Right renal pelvis (tissue), 4 donors: Measurements from ENCODE around the gene QDPR. TPM values are rescaled to one million over a fixed set of nuclear protein-coding genes. Genes with fewer than 3 reads are reported as not detected.
"Not testable (repeated sequence)": the region's sequence is repeated elsewhere in the genome, so short reads cannot be mapped to it uniquely, and the experiment has no call there.

Experiments used
- DNase-seq, 4 donors: peaks; one replicate each; pipeline ENCODE4 v3.0.0-alpha.2; 2013; ENCODE audit warnings: low read depth in 4 of 4, low spot score in 3 of 4, missing footprints in 1 of 4
- polyA plus RNA-seq, 4 donors: library from polyadenylated mRNA; unstranded; fragments of 120-200 nt; gene quantifications; one replicate each; pipeline ENCODE4 v1.2.1, GENCODE V29; 2013; ENCODE audit not compliant: insufficient read length in 4 of 4

Gene QDPR
- polyA plus RNA-seq, 4 donors = 45.1 to 75.3 (median 67.0) TPM

- DNase-seq = not testable (repeated sequence)
Measured at GRCh38 chr4:17442477-17442876, 69.4 kb downstream of the QDPR start.

GRCh38 chr4:17437396-17437795, 74.5 kb downstream of the QDPR start:
- no peak for DNase-seq

DNA sequence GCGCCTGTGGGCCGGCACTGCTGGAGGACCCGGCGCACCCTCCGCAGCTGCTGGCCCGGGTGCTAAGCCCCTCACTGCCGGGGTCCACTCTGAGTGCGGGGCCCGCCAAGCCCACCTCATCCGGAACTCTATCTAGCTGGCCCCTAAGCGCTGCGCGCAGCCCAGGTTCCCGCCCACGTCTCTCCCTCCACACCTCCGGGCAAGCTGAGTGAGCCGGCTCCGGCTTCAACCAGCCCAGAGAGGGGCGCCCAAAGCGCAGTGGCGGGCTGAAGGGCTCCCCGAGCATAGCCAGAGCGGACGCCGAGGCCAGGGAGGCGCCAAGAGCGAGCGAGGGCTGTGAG, 75.2 kb downstream of the QDPR start:
- no peak for DNase-seq

Other genes starting within 250 kb of the QDPR start
- not detected for gene CLRN2, start 3.1 kb upstream of the QDPR start, polyA plus RNA-seq
- gene LAP3, start 65.1 kb upstream of the QDPR start, polyA plus RNA-seq = 10 to 100 TPM; 75.3 to 83.5 (median 79.5) TPM
- 10 to 100 TPM; 68.5 to 71.3 (median 70.2) TPM for gene MED28, start 102.6 kb upstream of the QDPR start, polyA plus RNA-seq